GM11168 (cell line): ENCODE data around the gene CAGE1.

Source experiments
- in situ Hi-C: fragments of 300-500 bp; cut with MboI; formaldehyde crosslinking; loops from one replicate; pipeline ENCODE4 v1.12.0; 2022; ENCODE audit warnings: low sequenced_read_pairs; ENCODE audit not compliant: unreplicated experiment

Gene CAGE1

DNA sequence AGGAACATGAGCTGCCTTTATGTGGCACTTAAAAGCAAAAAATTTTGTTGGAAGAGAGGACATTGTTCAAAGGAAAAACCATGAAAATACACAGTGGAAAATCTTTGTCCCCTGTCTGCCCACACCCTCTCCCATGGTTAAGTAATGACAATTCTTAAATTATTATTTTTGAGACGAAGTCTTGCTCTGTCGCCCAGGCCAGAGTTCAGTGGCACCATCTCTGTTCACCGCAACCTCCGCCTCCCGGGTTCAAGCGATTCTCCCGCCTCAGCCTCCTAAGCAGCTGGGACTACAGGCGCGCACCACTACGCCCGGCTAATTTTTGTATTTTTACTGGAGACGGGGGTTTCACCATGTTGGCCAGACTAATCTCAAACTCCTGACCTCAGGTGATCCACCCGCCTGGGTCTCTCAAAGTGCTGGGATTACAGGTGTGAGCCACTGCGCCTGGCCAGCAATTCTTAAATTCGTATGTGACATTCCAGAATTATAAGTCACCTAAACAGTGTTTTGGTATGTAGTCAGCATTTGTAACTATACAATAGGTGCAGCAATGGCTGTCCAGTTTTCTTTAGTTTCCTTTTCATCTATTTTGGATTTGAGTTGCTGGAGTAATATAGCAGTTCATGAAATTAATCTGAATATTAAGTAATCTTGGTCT is 75.9 kb downstream of the CAGE1 start:
- in situ Hi-C loops, result no loop called here

DNA sequence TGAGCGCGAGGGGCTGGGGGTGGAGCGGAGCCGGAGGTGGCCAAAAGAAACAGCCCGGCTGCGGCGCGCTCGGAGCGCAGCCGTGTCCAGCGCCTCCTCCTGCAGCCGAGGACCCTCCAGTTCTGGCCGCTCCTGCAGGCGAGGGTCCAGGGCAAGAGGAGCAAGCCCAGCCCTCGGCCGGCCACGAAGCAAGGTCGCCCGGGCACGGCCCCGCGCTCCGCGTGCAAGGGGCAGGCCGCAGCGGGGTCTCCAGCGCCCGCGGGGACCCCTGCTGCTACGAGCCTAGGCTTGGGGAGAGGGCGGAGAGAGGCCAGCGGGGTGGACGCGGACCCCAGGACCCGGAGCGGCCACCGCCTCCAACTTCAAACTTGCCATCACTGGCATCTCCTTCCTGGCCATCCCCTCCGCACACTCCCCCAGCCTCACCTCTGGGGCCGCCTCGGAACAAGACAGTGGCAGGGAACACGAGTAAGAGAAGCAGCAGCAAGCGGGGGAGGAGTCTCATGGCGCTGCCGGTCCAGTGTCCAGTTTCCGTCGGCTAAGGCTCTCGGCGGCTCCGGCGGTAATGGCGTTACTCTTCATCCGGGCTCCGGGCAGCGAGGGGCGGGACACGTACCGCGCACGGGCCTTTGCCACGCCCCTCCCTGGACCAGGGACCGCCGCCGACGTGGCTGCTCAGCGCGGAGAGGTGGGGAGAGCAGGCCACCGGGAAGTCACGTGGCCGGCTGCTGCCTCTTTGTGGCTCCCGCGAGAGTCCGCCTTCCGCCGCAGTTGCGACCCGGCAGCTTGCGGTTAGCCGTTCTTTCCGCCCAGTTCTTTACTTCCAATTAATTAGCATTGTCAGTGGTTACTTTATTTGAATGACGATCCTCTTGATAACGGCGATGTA is 76.7 kb downstream of the CAGE1 start, which contains the start of gene SSR1:
Gene SSR1, minus strand, starts transcription at position 584 of the 889 bp plus-strand sequence. Its CDS starts 79 bp downstream, at position 505.
- in situ Hi-C loops, result no loop called here

DNA sequence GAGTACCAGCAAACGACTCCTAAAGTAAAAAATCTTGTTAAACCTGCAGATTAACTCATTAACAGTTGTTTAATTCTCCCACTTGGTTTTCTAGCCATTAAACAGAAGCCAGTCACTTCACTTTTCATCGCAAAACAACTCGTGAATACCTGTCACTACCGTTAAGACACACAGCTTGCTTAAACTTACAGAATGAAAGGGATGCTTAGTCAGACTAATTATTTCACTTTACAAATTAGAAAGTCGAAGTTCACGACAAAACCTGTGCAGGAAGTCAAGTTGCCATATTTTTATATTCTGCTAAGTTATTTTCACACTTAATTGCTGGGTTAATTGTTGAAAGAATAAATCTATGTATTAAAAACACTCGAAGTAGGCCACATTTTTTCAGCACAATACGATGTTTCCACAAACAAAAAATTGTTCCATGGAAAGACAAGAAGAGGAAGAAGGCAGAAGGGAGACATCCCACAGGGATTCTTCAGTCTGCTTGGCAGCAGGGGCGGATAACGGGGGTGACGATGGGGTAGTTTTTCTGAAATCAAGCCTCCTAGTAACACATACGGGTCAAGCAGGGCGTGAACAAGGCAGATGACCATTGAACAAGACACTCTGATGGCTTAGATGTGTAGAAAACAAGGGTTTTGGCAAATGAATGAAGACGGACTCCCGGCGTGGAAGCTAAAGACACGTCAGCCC is 77.5 kb downstream of the CAGE1 start:
- in situ Hi-C loops, result no loop called here

DNA sequence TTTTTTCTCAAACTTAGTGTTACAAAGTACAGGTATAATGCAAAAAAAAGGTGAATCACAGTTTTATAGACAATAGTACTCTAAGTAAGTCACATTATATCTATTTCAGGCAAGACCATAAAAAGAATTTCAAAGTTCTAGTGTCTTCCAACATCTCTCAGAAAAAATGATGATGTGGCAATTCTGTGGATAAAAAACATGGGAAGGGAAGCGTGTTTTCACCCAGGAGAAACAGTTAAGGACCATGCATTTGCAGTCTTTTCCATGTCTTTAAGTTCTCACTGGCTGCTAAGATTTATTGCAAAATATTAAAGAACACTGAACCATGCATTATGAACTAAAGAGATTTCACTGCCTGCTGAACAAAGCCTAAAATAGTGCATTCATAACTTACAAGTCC is 78.4 kb downstream of the CAGE1 start:
- in situ Hi-C loops, result no loop called here

DNA sequence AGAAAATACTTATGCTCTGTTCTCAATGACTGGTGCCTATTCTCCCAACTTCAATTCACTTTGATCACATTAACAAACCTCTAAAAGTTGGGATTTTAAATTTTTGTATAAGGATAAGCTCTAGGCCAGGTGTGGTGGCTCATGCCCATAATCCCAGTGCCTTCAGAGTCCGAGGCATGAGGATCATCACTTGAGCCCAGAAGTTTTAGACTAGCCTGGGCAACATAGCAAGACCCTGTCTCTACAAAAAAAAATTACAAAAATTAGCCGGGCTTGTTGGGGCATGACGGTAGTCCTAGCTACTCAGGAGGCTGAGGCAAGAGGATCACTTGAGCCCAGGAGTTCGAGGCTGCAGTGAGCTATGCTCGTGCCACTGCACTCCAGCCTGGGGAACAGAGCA is 80.5 kb downstream of the CAGE1 start:
- in situ Hi-C loops, result no loop called here

DNA sequence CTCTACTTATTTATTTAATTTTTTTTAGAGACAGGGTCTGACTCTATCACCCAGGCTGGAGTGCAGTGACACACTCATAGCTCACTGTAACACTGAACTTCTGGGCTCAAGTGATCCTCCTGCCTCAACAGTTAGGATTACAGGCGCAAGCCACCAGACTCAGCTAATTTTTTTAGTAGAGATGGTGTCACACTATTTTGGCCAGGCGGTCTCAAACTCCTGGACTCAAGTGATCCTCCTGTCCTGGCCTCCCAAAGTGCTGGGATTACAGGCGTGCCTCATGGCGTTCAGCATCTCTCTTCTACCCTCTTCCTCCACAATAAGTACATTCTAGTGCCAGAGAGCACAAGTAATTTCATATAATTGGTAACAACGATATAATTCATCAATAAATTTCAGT is 82.0 kb downstream of the CAGE1 start:
- in situ Hi-C loops, result no loop called here

DNA sequence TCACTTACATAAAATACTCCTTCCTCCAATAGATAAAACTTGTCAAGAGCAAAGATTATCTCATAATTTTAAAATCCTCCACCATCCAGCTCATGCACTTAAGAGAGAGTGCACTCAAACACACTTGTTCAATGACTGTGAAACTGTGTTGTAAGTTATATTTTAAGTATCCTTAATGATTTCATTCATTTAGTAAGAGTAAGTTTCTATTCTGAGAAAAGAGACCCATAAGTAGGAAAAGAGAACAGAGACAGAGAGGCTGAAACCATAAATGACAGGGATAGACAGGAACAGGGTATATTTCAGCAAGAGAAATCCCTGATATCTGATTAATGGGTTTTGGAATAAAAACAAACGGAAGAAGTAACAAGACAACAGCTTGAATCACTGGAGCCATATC is 84.7 kb downstream of the CAGE1 start:
- in situ Hi-C loops, result no loop called here

DNA sequence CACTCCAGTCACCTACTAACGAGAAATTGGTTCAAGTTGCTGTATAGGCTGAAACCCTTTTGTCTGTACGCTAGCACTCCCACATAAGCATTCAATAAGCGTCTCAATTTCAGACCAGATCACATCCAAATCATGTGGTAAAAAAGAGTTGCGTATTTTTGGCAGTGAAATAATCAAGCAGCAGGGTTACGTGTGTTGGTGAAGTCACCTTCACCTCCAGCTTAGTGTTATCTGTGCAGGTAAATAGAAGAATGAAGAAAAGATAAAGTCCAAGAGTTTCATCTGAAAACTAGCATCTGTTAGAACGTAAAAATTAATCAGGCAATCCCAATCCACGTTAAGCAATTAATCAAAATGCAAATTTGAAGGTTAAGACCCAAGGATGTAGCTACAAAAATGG is 87.8 kb downstream of the CAGE1 start:
- in situ Hi-C loops, result no loop called here

DNA sequence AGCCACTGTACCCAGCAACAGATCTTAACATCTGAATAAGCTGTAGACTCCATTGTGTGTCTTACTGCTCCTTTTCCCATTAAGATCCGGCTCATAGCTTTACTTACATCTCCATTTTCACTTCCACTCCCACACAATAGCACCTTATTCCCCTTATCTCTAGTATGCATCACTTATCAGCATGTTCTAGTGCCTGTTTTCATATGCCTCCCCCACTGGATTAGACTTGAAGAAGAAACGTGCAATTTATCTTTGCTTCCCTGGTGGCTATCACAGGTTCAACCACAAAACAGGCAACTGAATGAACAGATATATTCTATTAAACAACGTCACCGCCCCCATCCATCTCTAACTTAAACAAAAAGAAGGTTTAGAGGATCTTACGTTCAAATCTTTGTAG is 88.6 kb downstream of the CAGE1 start:
- in situ Hi-C loops, result no loop called here

DNA sequence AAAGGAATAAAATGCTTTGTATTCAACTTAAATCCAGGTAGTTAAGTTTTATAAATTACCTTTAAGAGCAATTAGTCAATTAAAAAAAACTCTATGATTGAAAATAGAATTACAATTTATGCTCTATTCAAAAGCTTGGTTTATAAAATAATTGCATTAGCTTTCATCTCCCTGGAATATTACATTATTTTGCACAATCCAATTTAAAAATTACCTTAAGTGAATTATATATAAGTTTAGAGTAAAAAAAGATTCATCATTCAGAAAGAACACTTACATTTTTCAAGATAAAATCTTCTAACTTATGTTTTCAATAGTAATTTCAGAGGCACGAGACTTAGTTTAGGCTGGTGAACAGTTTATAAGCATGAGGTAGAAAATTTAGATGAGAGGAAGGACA is 91.4 kb downstream of the CAGE1 start:
- in situ Hi-C loops, result no loop called here

DNA sequence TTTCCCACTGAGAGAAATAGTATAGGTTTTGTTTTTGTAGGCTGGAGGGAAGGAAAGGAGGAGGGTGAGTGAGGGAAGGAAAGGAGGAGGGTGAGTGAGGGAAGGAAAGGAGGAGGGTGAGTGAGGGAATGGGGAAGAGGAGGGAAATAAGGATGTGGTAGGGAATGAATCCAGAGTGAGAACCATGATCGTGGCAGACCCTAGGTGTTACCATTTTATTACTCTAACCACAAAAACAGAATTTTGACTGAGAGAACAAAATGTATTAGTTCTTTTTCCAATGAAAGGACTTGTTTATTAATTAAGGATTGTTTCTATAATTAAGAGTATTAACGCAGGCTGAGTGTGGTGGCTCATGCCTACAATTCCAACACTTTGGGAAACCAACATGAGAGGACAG is 92.9 kb downstream of the CAGE1 start:
- in situ Hi-C loops, result no loop called here

DNA sequence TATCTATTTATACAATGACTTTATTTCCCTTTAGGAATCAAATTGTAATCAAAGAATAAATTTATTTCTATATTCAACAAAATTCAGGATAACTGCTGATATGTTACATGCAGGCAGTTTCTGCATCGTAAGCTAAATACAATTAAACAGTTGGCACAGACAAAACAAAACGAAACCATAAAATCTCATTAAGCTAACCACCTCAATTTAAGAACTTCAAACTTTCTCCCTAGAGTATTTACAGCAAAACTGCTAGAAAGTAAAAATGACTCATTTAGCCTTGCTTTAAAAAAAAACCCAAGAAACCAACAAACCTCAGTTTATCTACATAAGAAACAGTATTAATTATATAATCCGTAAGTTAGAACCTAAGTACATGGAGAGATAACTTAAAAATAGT is 93.6 kb downstream of the CAGE1 start:
- in situ Hi-C loops, result no loop called here

DNA sequence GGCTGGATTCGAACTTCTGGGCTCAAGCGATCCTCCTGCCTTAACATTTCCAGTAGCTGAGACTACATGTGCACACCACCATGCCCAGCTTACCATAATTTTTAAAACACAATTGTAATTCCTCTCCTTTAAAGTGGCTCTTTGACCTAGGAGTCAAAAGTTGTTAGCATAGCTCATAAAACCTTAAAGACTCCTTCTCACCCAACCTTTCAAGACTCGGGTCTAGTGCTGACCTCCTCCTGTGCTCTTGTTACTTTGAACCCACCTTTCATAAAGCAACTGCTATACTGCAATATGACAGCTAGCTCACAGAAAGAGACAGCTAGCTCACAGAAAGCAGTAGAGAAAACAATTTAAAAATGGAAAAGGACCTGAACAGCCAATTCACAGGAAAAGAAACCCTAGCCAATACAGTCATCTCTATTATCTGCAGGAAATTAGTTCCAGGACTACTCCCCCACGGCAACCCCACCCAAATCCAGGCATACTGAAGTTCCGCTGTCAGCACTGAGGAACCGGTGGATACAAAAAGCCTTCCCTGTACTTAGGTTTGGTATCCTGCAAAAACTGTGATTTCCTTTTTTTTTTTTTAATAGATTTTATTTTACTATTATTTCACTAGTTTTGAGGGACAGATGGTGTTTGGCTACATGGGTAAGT is 96.8 kb downstream of the CAGE1 start:
- in situ Hi-C loops, result no loop called here

DNA sequence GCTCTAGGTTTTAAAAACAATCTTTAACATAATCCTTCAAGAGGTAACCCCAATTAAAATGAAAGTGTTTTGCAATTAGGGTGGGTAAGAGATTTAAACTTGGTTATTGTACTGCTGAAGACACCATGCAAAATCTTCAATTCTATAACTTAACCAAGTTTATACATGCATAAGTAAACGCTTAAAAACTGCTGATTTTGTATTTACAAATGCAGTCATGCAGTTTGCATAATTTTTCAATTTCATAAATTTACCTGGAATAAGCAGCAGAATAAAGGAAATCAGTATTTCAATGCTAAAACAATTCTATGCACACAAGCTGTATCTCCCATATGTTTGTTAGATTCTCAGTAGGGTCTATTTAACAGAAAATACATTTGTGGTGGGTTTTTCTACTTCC is 99.5 kb downstream of the CAGE1 start:
- in situ Hi-C loops, result no loop called here

DNA sequence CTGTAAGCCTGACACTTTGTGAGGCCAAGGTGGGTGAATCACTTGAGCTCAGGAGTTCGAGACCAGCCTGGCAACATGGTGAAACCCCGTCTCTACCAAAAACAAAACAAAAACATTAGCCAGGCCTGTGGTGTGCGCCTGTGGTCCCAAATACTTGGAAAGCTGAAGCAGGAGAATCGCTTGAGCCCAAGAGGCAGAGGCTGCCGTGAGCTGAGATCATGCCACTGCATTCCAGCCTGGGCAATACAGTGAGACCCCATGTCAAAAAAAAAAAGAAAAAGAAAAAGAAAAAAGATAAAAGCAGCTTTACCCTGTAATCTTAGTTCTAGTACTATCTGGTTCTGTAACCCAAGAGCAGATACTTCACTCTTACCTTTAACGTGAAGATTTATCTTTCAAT is 104.1 kb downstream of the CAGE1 start:
- in situ Hi-C loops, result loop anchor here (10.0 kb wide), 1 partner anchor 329 kb away; no protein-coding TSS in a partner anchor

DNA sequence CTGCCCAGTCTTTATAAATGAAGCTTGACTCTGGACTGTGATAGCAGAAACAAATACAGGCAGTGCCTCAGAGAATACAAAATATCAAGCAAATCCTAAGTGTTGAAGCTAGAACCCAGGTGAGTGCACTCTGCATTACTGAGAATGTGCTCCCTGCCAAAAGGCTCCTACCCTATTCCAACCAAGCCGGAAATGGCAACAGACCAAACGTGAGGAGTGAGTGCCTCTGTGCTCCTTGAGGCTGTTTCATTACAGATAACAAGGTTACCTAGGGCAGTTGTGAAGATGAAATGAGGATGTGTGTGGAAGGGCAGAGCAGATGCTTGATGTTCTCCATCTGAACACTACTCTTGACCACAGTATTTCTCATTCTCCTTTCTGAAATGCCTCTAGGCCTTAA is 105.9 kb downstream of the CAGE1 start:
- in situ Hi-C loops, result loop anchor here (10.0 kb wide), 1 partner anchor 331 kb away; no protein-coding TSS in a partner anchor

DNA sequence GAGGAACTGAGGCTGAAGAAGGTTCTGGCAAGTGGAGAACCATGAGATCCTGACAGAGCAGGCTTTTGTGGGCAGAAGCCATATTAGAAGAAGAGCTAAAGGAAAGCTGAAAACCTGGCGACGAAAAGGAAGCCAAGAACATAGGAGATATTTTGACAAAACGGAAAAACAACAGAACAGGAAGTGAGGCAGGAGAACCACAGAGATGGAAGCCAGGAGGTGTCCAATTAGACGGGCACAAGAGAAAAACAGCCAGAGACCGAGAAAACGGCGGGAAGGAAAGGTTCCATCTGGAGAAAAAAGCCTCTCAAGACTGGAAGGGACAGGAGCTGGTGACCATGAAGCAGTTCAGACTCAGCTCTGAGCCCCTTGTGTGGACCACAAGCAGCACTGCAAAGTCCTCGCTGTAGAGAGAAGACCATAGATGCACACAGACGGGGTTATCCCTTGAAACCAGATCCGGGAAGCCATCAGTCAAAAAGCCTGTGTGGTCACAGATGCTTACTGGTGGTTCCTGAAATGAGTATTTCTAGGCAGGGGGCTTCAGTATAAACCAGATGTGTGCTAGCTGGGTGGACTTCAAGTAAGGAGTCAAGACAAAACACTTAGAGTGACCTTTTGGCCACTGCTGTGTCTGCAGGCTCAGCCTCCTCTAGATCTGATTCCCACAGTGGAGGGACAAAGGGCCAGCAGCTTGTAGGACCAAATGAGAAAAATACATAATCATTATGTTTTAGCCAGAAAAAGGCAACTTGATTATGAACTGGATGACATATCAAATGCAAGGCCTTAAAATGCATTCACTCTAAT is 107.2 kb downstream of the CAGE1 start:
- in situ Hi-C loops, result loop anchor here (10.0 kb wide), 1 partner anchor 332 kb away; no protein-coding TSS in a partner anchor
